Parathyroid adenoma (tissue), 2 donors: ENCODE results near the gene DPYD.

ENCODE experiments used
- H2AFZ ChIP-seq: fragments of 300-600 bp; sonication (generic); one replicate; pipeline ENCODE4 v1.7.0; 2017; ENCODE audit warnings: antibody characterized with exemption, mild to moderate bottlenecking
- H3K27ac ChIP-seq: fragments of 300-600 bp; sonication (generic); one replicate; pipeline ENCODE4 v1.7.0; 2017
- H3K27me3 ChIP-seq: fragments of 300-600 bp; sonication (generic); one replicate; pipeline ENCODE4 v1.7.0; 2017; ENCODE audit warnings: low read length; ENCODE audit not compliant: control insufficient read depth, insufficient read depth
- H3K36me3 ChIP-seq: fragments of 300-600 bp; sonication (generic); one replicate; pipeline ENCODE4 v1.7.0; 2017; ENCODE audit warnings: low read length; ENCODE audit not compliant: control insufficient read depth, insufficient read depth
- H3K4me1 ChIP-seq: fragments of 300-600 bp; sonication (generic); one replicate; pipeline ENCODE4 v1.7.0; 2017; ENCODE audit warnings: control low read depth
- H3K4me2 ChIP-seq: fragments of 300-600 bp; sonication (generic); one replicate; pipeline ENCODE4 v1.7.0; 2017; ENCODE audit warnings: low read length
- H3K4me3 ChIP-seq: fragments of 300-600 bp; sonication (generic); one replicate; pipeline ENCODE4 v1.7.0; 2017; ENCODE audit warnings: low read depth, low read length
- H3K79me2 ChIP-seq: fragments of 300-600 bp; sonication (generic); one replicate; pipeline ENCODE4 v1.7.0; 2017; ENCODE audit warnings: control low read depth
- H3K9ac ChIP-seq: fragments of 300-600 bp; sonication (generic); one replicate; pipeline ENCODE4 v1.7.0; 2017; ENCODE audit warnings: mild to moderate bottlenecking
- H3K9me3 ChIP-seq: fragments of 300-600 bp; sonication (generic); one replicate; pipeline ENCODE4 v1.7.0; 2017; ENCODE audit warnings: low read length; ENCODE audit not compliant: control insufficient read depth
- CTCF ChIP-seq: fragments of 300-600 bp; sonication (generic); IDR thresholded peaks from one replicate; pipeline ENCODE4 v1.7.0; 2017; ENCODE audit warnings: antibody characterized with exemption, mild to moderate bottlenecking
- donor health status: primary hyperparathyroidism.

Gene DPYD

GRCh38 chr1:97095764-97096163 lies 825.1 kb downstream of the DPYD start:
- Histone ChIP-seq H3K4me1 (no peaks in the 10 kb centered on the region), H3K9ac (no peak overlapping the region), H3K4me3 (no peak overlapping the region), H3K27me3 (no peaks in the 10 kb centered on the region), H3K79me2 (no peaks in the 10 kb centered on the region), H3K27ac (no peak overlapping the region), H3K9me3 (no peaks in the 10 kb centered on the region), H3K36me3 (no peaks in the 10 kb centered on the region), H3K4me2 (no peak overlapping the region), H2AFZ (no peak overlapping the region)
- no peak for TF ChIP-seq CTCF

- Histone ChIP-seq H3K36me3 (no peaks in the 10 kb centered on the region), H3K9ac (no peak overlapping the region), H2AFZ (no peak overlapping the region), H3K4me3 (no peak overlapping the region), H3K27ac (no peak overlapping the region), H3K4me1 (no peaks in the 10 kb centered on the region), H3K27me3 (no peaks in the 10 kb centered on the region), H3K9me3 (no peaks in the 10 kb centered on the region), H3K4me2 (no peak overlapping the region), H3K79me2 (no peaks in the 10 kb centered on the region)
- no peak for TF ChIP-seq CTCF
Measured at GRCh38 chr1:97094247-97094972, 826.4 kb downstream of the DPYD start.

- no peaks in the 10 kb centered on the region for H3K36me3 ChIP-seq
- H3K4me3 ChIP-seq, result no peak overlapping the region
Measured at GRCh38 chr1:97093741-97094140, 827.1 kb downstream of the DPYD start.

GRCh38 chr1:97092824-97093223 lies 828.0 kb downstream of the DPYD start:
- Histone ChIP-seq H3K27me3 (no peaks in the 10 kb centered on the region), H3K4me3 (no peak overlapping the region), H3K4me1 (no peaks in the 10 kb centered on the region), H2AFZ (no peak overlapping the region), H3K27ac (no peak overlapping the region), H3K4me2 (no peak overlapping the region), H3K9ac (no peak overlapping the region), H3K9me3 (no peaks in the 10 kb centered on the region), H3K79me2 (no peaks in the 10 kb centered on the region), H3K36me3 (no peaks in the 10 kb centered on the region)
- no peak for TF ChIP-seq CTCF

More at GRCh38 chr1:97093741-97094140, 827.1 kb downstream of the DPYD start:
- H3K4me2 ChIP-seq, result no peak overlapping the region
- H2AFZ ChIP-seq, result no peak overlapping the region
- TF ChIP-seq CTCF, result no peak
- no peaks in the 10 kb centered on the region for H3K9me3 ChIP-seq
- H3K4me1 ChIP-seq, result no peaks in the 10 kb centered on the region
- H3K27ac ChIP-seq, result no peak overlapping the region
- no peaks in the 10 kb centered on the region for H3K27me3 ChIP-seq
- H3K79me2 ChIP-seq, result no peaks in the 10 kb centered on the region
- no peak overlapping the region for H3K9ac ChIP-seq

GRCh38 chr1:97091679-97092078 lies 829.2 kb downstream of the DPYD start:
- no peak overlapping the region for H3K4me2 ChIP-seq
- H3K27ac ChIP-seq, result no peak overlapping the region
- H3K9ac ChIP-seq, result no peak overlapping the region
- no peaks in the 10 kb centered on the region for H3K79me2 ChIP-seq
- no peak overlapping the region for H2AFZ ChIP-seq
- TF ChIP-seq CTCF, result no peak
- H3K4me1 ChIP-seq, result no peaks in the 10 kb centered on the region
- H3K36me3 ChIP-seq, result no peaks in the 10 kb centered on the region
- no peaks in the 10 kb centered on the region for H3K9me3 ChIP-seq
- no peaks in the 10 kb centered on the region for H3K27me3 ChIP-seq
- no peak overlapping the region for H3K4me3 ChIP-seq
